Neutrophil (primary cell): ENCODE measurements around the gene RGS3.

Experiments
- H3K27ac ChIP-seq: fragments of 200-600 bp; sonication (generic); 2 replicates; pipeline ENCODE4 v1.5.1; 2016; ENCODE audit warnings: mild to moderate bottlenecking, moderate library complexity
- H3K27me3 ChIP-seq: fragments of 200-600 bp; sonication (generic); 2 replicates; pipeline ENCODE4 v1.6.0; 2016; ENCODE audit warnings: mild to moderate bottlenecking
- H3K36me3 ChIP-seq: fragments of 200-600 bp; sonication (generic); 2 replicates; pipeline ENCODE4 v1.5.1; 2017
- H3K4me1 ChIP-seq, 2 experiments: fragments of 200-600 bp in 1 of 2; sonication (generic) in 1 of 2; 1 replicate in 1 of 2; 2 replicates in 1 of 2; pipeline versions ENCODE4 v1.5.1 to v1.6.1; 2013 to 2016; ENCODE audit warnings: low read depth in 1 of 2, low read length in 1 of 2, mild to moderate bottlenecking in 1 of 2, moderate library complexity in 1 of 2; ENCODE audit not compliant: control insufficient read depth in 1 of 2, insufficient read depth in 1 of 2
- H3K4me3 ChIP-seq, 2 experiments: fragments of 200-600 bp in 1 of 2; sonication (generic) in 1 of 2; 1 replicate in 1 of 2; 2 replicates in 1 of 2; pipeline ENCODE4 v1.5.1; 2013 to 2016; ENCODE audit warnings: low read depth in 1 of 2, low read length in 1 of 2, mild to moderate bottlenecking in 1 of 2, moderate library complexity in 1 of 2
- H3K9me3 ChIP-seq: fragments of 200-600 bp; sonication (generic); 2 replicates; pipeline ENCODE4 v1.5.1; 2016
- CTCF ChIP-seq: fragments of 200-600 bp; sonication (generic); IDR thresholded peaks from 2 replicates; pipeline ENCODE4 v1.5.1; 2016; ENCODE audit warnings: antibody characterized with exemption

The RGS3 gene

GRCh38 chr9:113604393-113604792, 140.9 kb downstream of the RGS3 start:
- no peak overlapping the region for H3K27ac ChIP-seq
- no peaks in the 10 kb centered on the region for H3K9me3 ChIP-seq
- no peaks in the 10 kb centered on the region for H3K27me3 ChIP-seq

GRCh38 chr9:113606510-113606909, 143.0 kb downstream of the RGS3 start:
- no peaks in the 10 kb centered on the region for H3K4me1 ChIP-seq
- no peak overlapping the region for H3K27ac ChIP-seq
- no peak for TF ChIP-seq CTCF
- no peaks in the 10 kb centered on the region for H3K27me3 ChIP-seq
- no peak overlapping the region for H3K4me3 ChIP-seq
- no peaks in the 10 kb centered on the region for H3K9me3 ChIP-seq
- no peaks in the 10 kb centered on the region for H3K36me3 ChIP-seq

More at GRCh38 chr9:113604393-113604792, 140.9 kb downstream of the RGS3 start:
- no peak for TF ChIP-seq CTCF
- Histone ChIP-seq H3K4me1 (no peaks in the 10 kb centered on the region), H3K4me3 (no peak overlapping the region), H3K36me3 (peaks cover under 1% of the 10 kb centered on the region)

- H3K9me3 ChIP-seq: no peaks in the 10 kb centered on the region
- H3K36me3 ChIP-seq: no peaks in the 10 kb centered on the region
- TF ChIP-seq CTCF: no peak
- no peaks in the 10 kb centered on the region for H3K27me3 ChIP-seq
- no peaks in the 10 kb centered on the region for H3K4me1 ChIP-seq
- no peak overlapping the region for H3K27ac ChIP-seq
- no peak overlapping the region for H3K4me3 ChIP-seq
Measured at GRCh38 chr9:113608082-113608685, 144.7 kb downstream of the RGS3 start.

GRCh38 chr9:113609562-113610318, 146.2 kb downstream of the RGS3 start:
- no peak for TF ChIP-seq CTCF
- H3K4me1 ChIP-seq: no peaks in the 10 kb centered on the region
- no peaks in the 10 kb centered on the region for H3K36me3 ChIP-seq
- H3K4me3 ChIP-seq: no peak overlapping the region
- H3K27me3 ChIP-seq: no peaks in the 10 kb centered on the region
- no peaks in the 10 kb centered on the region for H3K9me3 ChIP-seq
- H3K27ac ChIP-seq: no peak overlapping the region

GRCh38 chr9:113611461-113612215, 148.1 kb downstream of the RGS3 start:
- no peaks in the 10 kb centered on the region for H3K9me3 ChIP-seq
- TF ChIP-seq CTCF: no peak
- H3K36me3 ChIP-seq: no peaks in the 10 kb centered on the region
- H3K4me1 ChIP-seq: no peaks in the 10 kb centered on the region
- H3K27me3 ChIP-seq: no peaks in the 10 kb centered on the region
- no peak overlapping the region for H3K27ac ChIP-seq
- no peak overlapping the region for H3K4me3 ChIP-seq
